ENCODE results near the gene UBE2K. TPM values are rescaled to one million over a fixed set of nuclear protein-coding genes. Genes with fewer than 3 reads are reported as not detected.
A peak's percentile ranks its signal among the peaks of the same experiment; 100 is the strongest.
"Not testable (repeated sequence)": the region's sequence is repeated elsewhere in the genome, so short reads cannot be mapped to it uniquely, and the experiment has no call there.

The UBE2K gene
- total RNA-seq, result 18.4 and 24.5 TPM in 2 replicates
- 88.5 TPM for polyA plus RNA-seq (2012)

- DNase-seq (ENCODE audit: low read depth), result peak; percentile 91
Measured at GRCh38 chr4:39697740-39698423, at the start of gene UBE2K. UBE2K (plus strand) TSS chr4:39698136; CDS start chr4:39698328, 192 bp downstream.

- no peak for DNase-seq (ENCODE audit: low read depth)
Measured at GRCh38 chr4:39648213-39648612, 49.7 kb upstream of the UBE2K start.

- no peak for DNase-seq (ENCODE audit: low read depth)
Measured at GRCh38 chr4:39648827-39649558, 48.9 kb upstream of the UBE2K start.

- DNase-seq (ENCODE audit: low read depth), result no peak
Measured at GRCh38 chr4:39649639-39650265, 48.2 kb upstream of the UBE2K start.

GRCh38 chr4:39651586-39651985 is 46.4 kb upstream of the UBE2K start:
- DNase-seq (ENCODE audit: low read depth), result not testable (repeated sequence)

GRCh38 chr4:39655211-39655610 is 42.7 kb upstream of the UBE2K start:
- no peak for DNase-seq (ENCODE audit: low read depth)

- no peak for DNase-seq (ENCODE audit: low read depth)
Measured at GRCh38 chr4:39655876-39656275, 42.1 kb upstream of the UBE2K start.

- DNase-seq (ENCODE audit: low read depth), result not testable (repeated sequence)
Measured at GRCh38 chr4:39656638-39657037, 41.3 kb upstream of the UBE2K start.

GRCh38 chr4:39657465-39657864 is 40.5 kb upstream of the UBE2K start:
- no peak for DNase-seq (ENCODE audit: low read depth)

- DNase-seq (ENCODE audit: low read depth), result no peak
Measured at GRCh38 chr4:39658756-39659155, 39.2 kb upstream of the UBE2K start.

- DNase-seq (ENCODE audit: low read depth), result peak; percentile 90
Measured at GRCh38 chr4:39660045-39660444, 37.9 kb upstream of the UBE2K start.

- DNase-seq (ENCODE audit: low read depth), result no peak
Measured at GRCh38 chr4:39660757-39661156, 37.2 kb upstream of the UBE2K start.

GRCh38 chr4:39662683-39663082 is 35.3 kb upstream of the UBE2K start:
- DNase-seq (ENCODE audit: low read depth), result no peak

GRCh38 chr4:39664828-39665731 is 32.9 kb upstream of the UBE2K start:
- peak; percentile 12 for DNase-seq (ENCODE audit: low read depth)

GRCh38 chr4:39667706-39668105 is 30.2 kb upstream of the UBE2K start:
- no peak for DNase-seq (ENCODE audit: low read depth)

- no peak for DNase-seq (ENCODE audit: low read depth)
Measured at GRCh38 chr4:39668887-39669286, 29.0 kb upstream of the UBE2K start.

GRCh38 chr4:39670296-39670695 is 27.6 kb upstream of the UBE2K start:
- DNase-seq (ENCODE audit: low read depth), result not testable (repeated sequence)

GRCh38 chr4:39675681-39676080 is 22.3 kb upstream of the UBE2K start:
- DNase-seq (ENCODE audit: low read depth), result not testable (repeated sequence)

- not testable (repeated sequence) for DNase-seq (ENCODE audit: low read depth)
Measured at GRCh38 chr4:39681003-39681402, 16.9 kb upstream of the UBE2K start.

- DNase-seq (ENCODE audit: low read depth), result no peak
Measured at GRCh38 chr4:39682138-39682537, 15.8 kb upstream of the UBE2K start.

GRCh38 chr4:39685990-39686389 is 11.9 kb upstream of the UBE2K start:
- DNase-seq (ENCODE audit: low read depth), result no peak

All from myocyte (in vitro differentiated cells).